CD4-positive, alpha-beta T cell (primary cell): ENCODE results near the gene MCOLN3. TPM values are rescaled to one million over a fixed set of nuclear protein-coding genes. Genes with fewer than 3 reads are reported as not detected.

Experiments used
- ATAC-seq: fragments of 200-7000 bp; cut with Tn5 transposase; one replicate; pipeline ENCODE4 v1.10.0; 2022; ENCODE audit warnings: mild to moderate bottlenecking; ENCODE audit not compliant: poor library complexity
- CTCF ChIA-PET: fragments of 350-600 bp; sonication (Branson Sonifier 250); formaldehyde crosslinking; loops from one replicate; lab custom pipeline; 2021; ENCODE audit warnings: antibody characterized with exemption, inconsistent platforms; lab: Charles Lee
- POLR2A ChIA-PET: fragments of 350-600 bp; sonication (Branson Sonifier 250); formaldehyde crosslinking; loops from one replicate; lab custom pipeline; 2021; ENCODE audit warnings: antibody characterized with exemption, inconsistent platforms; lab: Charles Lee
- DNase-seq, 14 experiments: peaks; one replicate each; pipeline ENCODE4 v3.0.0-alpha.2; 2013 to 2020; ENCODE audit warnings: mixed read lengths in 2 of 14
- H3K27ac ChIP-seq, 2 donors: one replicate each; pipeline versions ENCODE4 v1.5.1 to v1.7.0; 2013; ENCODE audit warnings: low read length in 2 of 2, low read depth in 1 of 2, mild to moderate bottlenecking in 1 of 2
- H3K27me3 ChIP-seq, 2 experiments: 1 replicate in 1 of 2; 2 replicates in 1 of 2; pipeline versions ENCODE4 v1.6.1 to v1.7.0; 2013; ENCODE audit warnings: low read length in 2 of 2, control low read depth in 1 of 2, mild to moderate bottlenecking in 1 of 2, moderate library complexity in 1 of 2; ENCODE audit not compliant: insufficient read depth in 2 of 2, control insufficient read depth in 1 of 2
- H3K36me3 ChIP-seq: one replicate; pipeline ENCODE4 v1.6.1; 2013; ENCODE audit warnings: low read length, control low read depth; ENCODE audit not compliant: insufficient read depth
- H3K4me1 ChIP-seq: one replicate; pipeline ENCODE4 v1.6.1; 2013; ENCODE audit warnings: low read length, control low read depth; ENCODE audit not compliant: insufficient read depth
- H3K4me3 ChIP-seq: one replicate; pipeline ENCODE4 v1.5.1; 2013; ENCODE audit warnings: mild to moderate bottlenecking, low read length, moderate library complexity
- H3K9me3 ChIP-seq, 2 experiments: 1 replicate in 1 of 2; 2 replicates in 1 of 2; pipeline versions ENCODE4 v1.6.1 to v1.7.0; 2013; ENCODE audit warnings: low read length in 2 of 2, mild to moderate bottlenecking in 2 of 2, control low read depth in 1 of 2, moderate library complexity in 1 of 2; ENCODE audit not compliant: control insufficient read depth in 1 of 2, insufficient read depth in 1 of 2
- H3K27ac Mint-ChIP-seq: one replicate; pipeline ENCODE4 v1.8.0; 2020; ENCODE audit warnings: mixed read lengths
- H3K27me3 Mint-ChIP-seq: one replicate; pipeline ENCODE4 v1.8.0; 2021; ENCODE audit warnings: mixed read lengths
- H3K36me3 Mint-ChIP-seq: one replicate; pipeline ENCODE4 v1.8.0; 2021; ENCODE audit warnings: low read depth, mixed read lengths
- H3K4me1 Mint-ChIP-seq: one replicate; pipeline ENCODE4 v1.8.0; 2021; ENCODE audit warnings: low read depth, mixed read lengths
- H3K4me3 Mint-ChIP-seq: one replicate; pipeline ENCODE4 v1.8.0; 2020; ENCODE audit warnings: mild to moderate bottlenecking, mixed read lengths
- H3K9me3 Mint-ChIP-seq: one replicate; pipeline ENCODE4 v1.8.0; 2020; ENCODE audit warnings: mixed read lengths
- intact Hi-C, 2 experiments: fragments of 100-400 bp; cut with DNase I in 1 of 2; cut with micrococcal nuclease in 1 of 2; formaldehyde crosslinking; loops; one replicate each; pipeline versions ENCODE4 v1.15.1 to v1.9.0; 2023 to 2025; cut with DNase I, micrococcal nuclease
- polyA plus RNA-seq, 2 donors: library from polyadenylated mRNA; unstranded; fragments of 120-200 nt; gene quantifications; one replicate each; pipeline ENCODE4 v1.2.1, GENCODE V29; 2013
- total RNA-seq, 174 experiments: library from RNA in 2 of 174; stranded (reverse) in 2 of 174; gene quantifications; one replicate each; pipeline ENCODE4 v1.2.3 and lab custom pipeline; 2021 to 2026
- TF ChIP-seq, protein P1 (sequence below): fragments of 200-600 bp; IDR thresholded peaks from one replicate; pipeline ENCODE4 v1.8.0; 2022; ENCODE audit warnings: antibody characterized with exemption, mild to moderate bottlenecking

The MCOLN3 gene, protein sequence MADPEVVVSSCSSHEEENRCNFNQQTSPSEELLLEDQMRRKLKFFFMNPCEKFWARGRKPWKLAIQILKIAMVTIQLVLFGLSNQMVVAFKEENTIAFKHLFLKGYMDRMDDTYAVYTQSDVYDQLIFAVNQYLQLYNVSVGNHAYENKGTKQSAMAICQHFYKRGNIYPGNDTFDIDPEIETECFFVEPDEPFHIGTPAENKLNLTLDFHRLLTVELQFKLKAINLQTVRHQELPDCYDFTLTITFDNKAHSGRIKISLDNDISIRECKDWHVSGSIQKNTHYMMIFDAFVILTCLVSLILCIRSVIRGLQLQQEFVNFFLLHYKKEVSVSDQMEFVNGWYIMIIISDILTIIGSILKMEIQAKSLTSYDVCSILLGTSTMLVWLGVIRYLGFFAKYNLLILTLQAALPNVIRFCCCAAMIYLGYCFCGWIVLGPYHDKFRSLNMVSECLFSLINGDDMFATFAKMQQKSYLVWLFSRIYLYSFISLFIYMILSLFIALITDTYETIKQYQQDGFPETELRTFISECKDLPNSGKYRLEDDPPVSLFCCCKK
- under 1 TPM; 0.14 to 0.22 TPM for total RNA-seq
- 1.9 TPM for polyA plus RNA-seq (2013, experiment 1 of 2)
- polyA plus RNA-seq (2013, experiment 2 of 2) = 2.5 TPM
- 0 to 16.6 (median 1.2) reads per million in 172 experiments for total RNA-seq (lab: John Stamatoyannopoulos, UW)

DNA sequence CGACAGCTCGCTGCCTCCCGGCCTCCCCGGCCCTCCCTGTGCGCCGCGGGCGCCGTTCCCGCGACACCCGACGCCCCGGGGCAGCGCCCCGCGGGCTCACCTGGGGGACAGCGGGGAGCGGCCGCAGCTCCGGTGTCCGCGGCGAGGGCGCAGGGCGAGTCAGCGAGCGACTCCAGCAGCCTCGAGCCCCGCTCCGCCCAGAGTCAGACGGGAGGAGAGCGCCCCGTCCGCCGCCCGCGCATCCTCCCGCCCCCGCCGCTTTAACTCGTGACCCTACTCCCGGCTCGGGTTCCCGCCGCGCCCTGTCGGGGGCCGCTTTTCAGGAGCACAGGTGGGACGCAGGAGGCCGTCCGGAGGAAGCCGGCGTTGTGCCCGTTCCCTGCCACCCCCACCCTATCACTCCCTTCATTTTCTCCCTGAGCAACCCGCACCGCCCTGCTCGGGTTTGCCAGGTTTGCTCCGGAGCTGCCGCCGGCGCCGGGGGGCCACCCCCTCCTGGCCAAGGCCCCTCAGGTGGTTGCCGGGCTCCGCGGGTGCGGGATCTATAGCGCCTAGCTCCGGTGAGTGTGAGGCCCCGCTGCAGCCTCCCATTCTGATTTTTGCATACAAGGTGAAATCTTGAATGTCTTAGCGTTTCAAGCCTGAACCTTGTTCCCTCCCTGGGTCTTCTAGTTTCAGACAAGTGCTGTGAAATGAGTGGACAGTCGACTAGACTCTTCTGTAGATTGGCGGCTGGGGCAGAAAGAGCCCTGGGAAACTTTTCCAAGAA is at the start of gene MCOLN3:
TSS of gene MCOLN3 (minus strand) at position 205 of the 769 bp plus-strand sequence. CDS start 3,140 bp downstream, outside the sequence.
- Histone ChIP-seq H3K36me3 (no peaks in the 10 kb centered on the region), H3K27ac (no peak within 1 kb of the TSS), H3K9me3 (peaks cover 0 to 8% of the 10 kb centered on the region in 2 experiments), H3K27me3 (peaks cover 33 to 56% of the 10 kb centered on the region in 2 experiments), H3K4me3 (peak within 1 kb of the TSS; percentile 49), H3K4me1 (peaks cover 26% of the 10 kb centered on the region)
- CTCF ChIA-PET = interaction anchor here (1.2 kb wide), 1 partner anchor 104 kb away, joined by 6 read pairs; no protein-coding TSS in a partner anchor
- POLR2A ChIA-PET = interaction anchor here (0.6 to 1.2 kb wide), 3 partner anchors 39 to 228 kb away, joined by 3 to 4 read pairs (median 3); partner anchors contain the start of gene BCL10
- DNase-seq (peak in 11 of 14 experiments; percentile 14 to 60 (median 36)), ATAC-seq (peak; percentile 63)
- peak within 1 kb of the TSS; percentile 72 for H3K4me3 Mint-ChIP-seq
- intact Hi-C loops = loop anchor here in 1 of 2 experiments (1.0 to 5.0 kb wide), 2 partner anchors 37 to 154 kb away; partner anchors contain the start of gene SYDE2
- H3K4me1 Mint-ChIP-seq = peaks cover 33% of the 10 kb centered on the region
- peaks cover 66% of the 10 kb centered on the region for H3K27me3 Mint-ChIP-seq
- no peaks in the 10 kb centered on the region for H3K9me3 Mint-ChIP-seq
- no peaks in the 10 kb centered on the region for H3K36me3 Mint-ChIP-seq
- H3K27ac Mint-ChIP-seq = no peak within 1 kb of the TSS
- TF ChIP-seq, protein P1, sequence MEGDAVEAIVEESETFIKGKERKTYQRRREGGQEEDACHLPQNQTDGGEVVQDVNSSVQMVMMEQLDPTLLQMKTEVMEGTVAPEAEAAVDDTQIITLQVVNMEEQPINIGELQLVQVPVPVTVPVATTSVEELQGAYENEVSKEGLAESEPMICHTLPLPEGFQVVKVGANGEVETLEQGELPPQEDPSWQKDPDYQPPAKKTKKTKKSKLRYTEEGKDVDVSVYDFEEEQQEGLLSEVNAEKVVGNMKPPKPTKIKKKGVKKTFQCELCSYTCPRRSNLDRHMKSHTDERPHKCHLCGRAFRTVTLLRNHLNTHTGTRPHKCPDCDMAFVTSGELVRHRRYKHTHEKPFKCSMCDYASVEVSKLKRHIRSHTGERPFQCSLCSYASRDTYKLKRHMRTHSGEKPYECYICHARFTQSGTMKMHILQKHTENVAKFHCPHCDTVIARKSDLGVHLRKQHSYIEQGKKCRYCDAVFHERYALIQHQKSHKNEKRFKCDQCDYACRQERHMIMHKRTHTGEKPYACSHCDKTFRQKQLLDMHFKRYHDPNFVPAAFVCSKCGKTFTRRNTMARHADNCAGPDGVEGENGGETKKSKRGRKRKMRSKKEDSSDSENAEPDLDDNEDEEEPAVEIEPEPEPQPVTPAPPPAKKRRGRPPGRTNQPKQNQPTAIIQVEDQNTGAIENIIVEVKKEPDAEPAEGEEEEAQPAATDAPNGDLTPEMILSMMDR = no peak

DNA sequence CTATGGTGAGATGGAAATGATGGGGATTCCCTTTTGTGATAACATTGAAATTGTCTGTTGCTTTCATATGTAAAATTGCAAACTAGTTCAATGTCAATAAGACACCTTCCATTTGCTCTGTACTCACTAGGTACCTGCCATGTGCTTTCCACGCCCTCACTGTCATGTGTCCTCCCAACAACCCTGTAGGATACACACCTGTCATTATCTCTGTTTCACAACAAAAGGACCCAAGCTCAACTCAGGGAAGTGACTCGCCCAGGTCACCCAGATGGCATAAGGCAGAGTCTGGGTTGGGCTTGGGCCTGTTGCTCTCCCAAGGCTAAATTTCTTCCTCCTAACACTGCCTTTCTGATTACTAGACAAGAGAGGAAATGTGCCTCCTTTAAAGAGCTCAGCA is 45.3 kb upstream of the MCOLN3 start:
- TF ChIP-seq, protein P1 = no peak
- ChIA-PET CTCF (no interaction called here), POLR2A (no interaction called here)
- Mint-ChIP-seq H3K27me3 (peaks cover 23% of the 10 kb centered on the region), H3K36me3 (no peaks in the 10 kb centered on the region), H3K4me3 (no peak overlapping the region), H3K4me1 (peaks cover 9% of the 10 kb centered on the region), H3K27ac (no peak overlapping the region), H3K9me3 (no peaks in the 10 kb centered on the region)
- ATAC-seq (no peak), DNase-seq (no peak)
- Histone ChIP-seq H3K27ac (no peak overlapping the region), H3K4me3 (no peak overlapping the region), H3K9me3 (no peaks in the 10 kb centered on the region), H3K27me3 (peaks cover 0 to 4% of the 10 kb centered on the region in 2 experiments), H3K4me1 (peaks cover 3% of the 10 kb centered on the region), H3K36me3 (no peaks in the 10 kb centered on the region)
- intact Hi-C loops = no loop called here

- CTCF ChIA-PET = interaction anchor here (0.6 kb wide), 1 partner anchor 14 kb away, joined by 3 read pairs; no protein-coding TSS in a partner anchor
- intact Hi-C loops = no loop called here
- no peaks in the 10 kb centered on the region for H3K36me3 ChIP-seq
- no peak overlapping the region for H3K27ac Mint-ChIP-seq
- H3K9me3 ChIP-seq = no peaks in the 10 kb centered on the region
- TF ChIP-seq, protein P1 = no peak
- POLR2A ChIA-PET = no interaction called here
- peaks cover 20% of the 10 kb centered on the region for H3K27me3 Mint-ChIP-seq
- H3K27me3 ChIP-seq = peaks cover 0 to 4% of the 10 kb centered on the region in 2 experiments
- no peaks in the 10 kb centered on the region for H3K36me3 Mint-ChIP-seq
- peak overlapping the region; percentile 12 for H3K4me3 ChIP-seq
- H3K4me1 ChIP-seq = peaks cover 3% of the 10 kb centered on the region
- DNase-seq (peak in 3 of 14 experiments; percentile 12 to 18 (median 14)), ATAC-seq (peak; percentile 17)
- peak overlapping the region; percentile 16 for H3K4me3 Mint-ChIP-seq
- no peak overlapping the region for H3K27ac ChIP-seq
- H3K4me1 Mint-ChIP-seq = peaks cover 9% of the 10 kb centered on the region
- no peaks in the 10 kb centered on the region for H3K9me3 Mint-ChIP-seq
Measured at GRCh38 chr1:85091671-85092280, 43.5 kb upstream of the MCOLN3 start.
